Posterior vena cava (tissue), 2 donors: ENCODE data around the gene TTBK1. TPM values are rescaled to one million over a fixed set of nuclear protein-coding genes. Genes with fewer than 3 reads are reported as not detected.
A peak's percentile ranks its signal among the peaks of the same experiment; 100 is the strongest.

ENCODE experiments used
- DNase-seq: peaks from one replicate; pipeline ENCODE4 v3.0.0-alpha.2; 2020; ENCODE audit warnings: low spot score
- intact Hi-C, 2 donors: fragments of 100-400 bp; cut with DNase I; formaldehyde crosslinking; loops; one replicate each; pipeline versions ENCODE4 v1.14.1 to v1.14.2; 2022 to 2023
- total RNA-seq, 2 donors: library from RNA; stranded (reverse); fragmentation: NEBNext Ultra II Directional; extraction: Animal tissue kit (Norgen Biotek cat#: 25700); gene quantifications; one replicate each; pipeline ENCODE4 v1.2.1, GENCODE V29; 2021
- donor health status: DM: yes; HTN: yes; CAD: no.
- donor health status: DM: yes; HTN: yes; CAD: no.

The TTBK1 gene
- total RNA-seq, 2 donors from 2014 or later: 0.09 to 0.14 TPM

- DNase-seq: no peak
- intact Hi-C loops: no loop called here
These were observed 5.5 kb downstream of the TTBK1 start for GRCh38 chr6:43248791-43249190.

- intact Hi-C loops: no loop called here
- no peak for DNase-seq
These were observed 7.7 kb downstream of the TTBK1 start for GRCh38 chr6:43250992-43251373.

- DNase-seq: no peak
- intact Hi-C loops: no loop called here
These were observed 10.1 kb downstream of the TTBK1 start for GRCh38 chr6:43253401-43253800.

GRCh38 chr6:43254138-43254817 lies 11.0 kb downstream of the TTBK1 start:
- no peak for DNase-seq
- intact Hi-C loops: no loop called here

- intact Hi-C loops: no loop called here
These were observed 11.6 kb downstream of the TTBK1 start for GRCh38 chr6:43254846-43255245.

GRCh38 chr6:43255408-43256054 lies 12.2 kb downstream of the TTBK1 start:
- intact Hi-C loops: no loop called here
- no peak for DNase-seq

More at GRCh38 chr6:43254846-43255245, 11.6 kb downstream of the TTBK1 start:
- no peak for DNase-seq

GRCh38 chr6:43256670-43257366 lies 13.5 kb downstream of the TTBK1 start:
- DNase-seq: no peak
- intact Hi-C loops: no loop called here

GRCh38 chr6:43257367-43258145 lies 14.3 kb downstream of the TTBK1 start:
- intact Hi-C loops: no loop called here
- DNase-seq: no peak

- no peak for DNase-seq
- intact Hi-C loops: no loop called here
These were observed 14.9 kb downstream of the TTBK1 start for GRCh38 chr6:43258180-43258579.

- intact Hi-C loops: no loop called here
- no peak for DNase-seq
These were observed 15.8 kb downstream of the TTBK1 start for GRCh38 chr6:43258807-43259686.

GRCh38 chr6:43260791-43261190 lies 17.5 kb downstream of the TTBK1 start:
- intact Hi-C loops: loop anchor here in 1 of 2 donors (5.0 to 10.0 kb wide), 2 partner anchors 74 to 247 kb away; no protein-coding TSS in a partner anchor
- no peak for DNase-seq

- no peak for DNase-seq
- intact Hi-C loops: loop anchor here in 1 of 2 donors (5.0 to 10.0 kb wide), 2 partner anchors 74 to 246 kb away; no protein-coding TSS in a partner anchor
These were observed 17.9 kb downstream of the TTBK1 start for GRCh38 chr6:43261198-43261597.

GRCh38 chr6:43262000-43262779 lies 18.9 kb downstream of the TTBK1 start:
- intact Hi-C loops: loop anchor here (2.0 to 10.0 kb wide), 3 partner anchors 73 to 245 kb away; no protein-coding TSS in a partner anchor
- no peak for DNase-seq

- no peak for DNase-seq
- intact Hi-C loops: loop anchor here (2.0 to 10.0 kb wide), 3 partner anchors 72 to 244 kb away; no protein-coding TSS in a partner anchor
These were observed 19.6 kb downstream of the TTBK1 start for GRCh38 chr6:43262780-43263313.

- intact Hi-C loops: loop anchor here (2.0 to 10.0 kb wide), 3 partner anchors 71 to 244 kb away; no protein-coding TSS in a partner anchor
- peak; percentile 93 for DNase-seq
These were observed 20.3 kb downstream of the TTBK1 start for GRCh38 chr6:43263314-43264178.

- no peak for DNase-seq
- intact Hi-C loops: loop anchor here in 1 of 2 donors (5.0 to 10.0 kb wide), 2 partner anchors 70 to 243 kb away; no protein-coding TSS in a partner anchor
These were observed 21.4 kb downstream of the TTBK1 start for GRCh38 chr6:43264599-43265145.
